ENCODE measurements around the gene PRKCB. TPM values are rescaled to one million over a fixed set of nuclear protein-coding genes. Genes with fewer than 3 reads are reported as not detected.

The PRKCB gene
- total and polyA plus RNA-seq, 8 donors = 13.5 to 74.3 (median 57.0) TPM

GRCh38 chr16:24054741-24055491 is 219.1 kb downstream of the PRKCB start:
- Histone ChIP-seq H3K9me3 (no peaks in the 10 kb centered on the region), H3K4me1 (no peaks in the 10 kb centered on the region), H3K36me3 (peaks cover 0 to 7% of the 10 kb centered on the region in 2 donors), H3K27me3 (peaks cover 0 to 29% of the 10 kb centered on the region in 2 donors), H3K4me3 (no peak overlapping the region), H3K27ac (no peak overlapping the region)
- DNase-seq (no peak), ATAC-seq (no peak)
- TF ChIP-seq CTCF (IDR thresholded peaks at IDR 0.05) = no peak
- intact Hi-C loops (cut with DNase I) = no loop called here

- ATAC-seq = no peak
- no peak for TF ChIP-seq CTCF (IDR thresholded peaks at IDR 0.05)
- no peak overlapping the region for H3K4me3 ChIP-seq
- H3K27me3 ChIP-seq = no peaks in the 10 kb centered on the region
- no peaks in the 10 kb centered on the region for H3K4me1 ChIP-seq
- no peaks in the 10 kb centered on the region for H3K36me3 ChIP-seq
- intact Hi-C loops (cut with DNase I) = no loop called here
- no peaks in the 10 kb centered on the region for H3K9me3 ChIP-seq
- no peak for DNase-seq
- no peak overlapping the region for H3K27ac ChIP-seq
These were observed 226.6 kb downstream of the PRKCB start for GRCh38 chr16:24062270-24062817.

- Histone ChIP-seq H3K4me3 (no peak overlapping the region), H3K27ac (no peak overlapping the region), H3K4me1 (no peaks in the 10 kb centered on the region), H3K9me3 (no peaks in the 10 kb centered on the region), H3K36me3 (no peaks in the 10 kb centered on the region), H3K27me3 (no peaks in the 10 kb centered on the region)
- peak in 1 of 4 donors; percentile 7 for DNase-seq
- no peak for TF ChIP-seq CTCF (IDR thresholded peaks at IDR 0.05)
- no peak for ATAC-seq
- intact Hi-C loops (cut with DNase I) = no loop called here
These were observed 233.3 kb downstream of the PRKCB start for GRCh38 chr16:24069036-24069590.

- Histone ChIP-seq H3K4me3 (no peak overlapping the region), H3K9me3 (no peaks in the 10 kb centered on the region), H3K4me1 (no peaks in the 10 kb centered on the region), H3K36me3 (no peaks in the 10 kb centered on the region), H3K27ac (no peak overlapping the region), H3K27me3 (no peaks in the 10 kb centered on the region)
- DNase-seq = no peak
- peak; percentile 87 for ATAC-seq
- intact Hi-C loops (cut with DNase I) = no loop called here
- peak; percentile 32 to 36 for TF ChIP-seq CTCF (IDR thresholded peaks at IDR 0.05)
These were observed 235.1 kb downstream of the PRKCB start for GRCh38 chr16:24070851-24071250.

- Histone ChIP-seq H3K36me3 (no peaks in the 10 kb centered on the region), H3K27ac (no peak overlapping the region), H3K4me1 (no peaks in the 10 kb centered on the region), H3K9me3 (no peaks in the 10 kb centered on the region), H3K4me3 (no peak overlapping the region), H3K27me3 (no peaks in the 10 kb centered on the region)
- peak in 2 of 4 donors; percentile 23 to 43 for DNase-seq
- TF ChIP-seq CTCF (IDR thresholded peaks at IDR 0.05) = no peak
- no peak for ATAC-seq
- intact Hi-C loops (cut with DNase I) = no loop called here
These were observed 236.0 kb downstream of the PRKCB start for GRCh38 chr16:24071666-24072360.
